ENCODE results near the gene SMAGP. TPM values are rescaled to one million over a fixed set of nuclear protein-coding genes. Genes with fewer than 3 reads are reported as not detected.

Gene SMAGP
- total and polyA plus RNA-seq, 2 of the 13 experiments (the other 11 are each of a cell fraction or from before 2014, with no cell fraction given), result 9.2 TPM

- FAIRE-seq (no peak), ATAC-seq (no peak), DNase-seq (ENCODE audit: low spot score) (no peak)
- BruUV-seq (replicated peaks), result no TSS peak
- Histone ChIP-seq H3K27ac (ENCODE audit: extremely low read length, insufficient read depth, low read length) (no peak overlapping the region), H3K9ac (ENCODE audit: insufficient read depth, low read depth, low read length) (no peak overlapping the region), H4K20me1 (ENCODE audit: insufficient read depth, low read length) (no peaks in the 10 kb centered on the region), H3K36me3 (replicated peaks in 1 of 2; ENCODE audit: control insufficient read depth in 1 of 2, insufficient read depth in 2 of 2, low read length in 2 of 2) (no peaks in the 10 kb centered on the region), H3K4me1 (ENCODE audit: insufficient read depth, low read length) (peaks cover 47% of the 10 kb centered on the region), H3K9me3 (ENCODE audit: low read length) (no peaks in the 10 kb centered on the region), H3K4me2 (ENCODE audit: low read depth, low read length) (no peak overlapping the region), H2AFZ (ENCODE audit: low read length) (no peak overlapping the region), H3K4me3 (replicated peaks in 1 of 3; ENCODE audit: insufficient read depth in 1 of 3, low read depth in 2 of 3, low read length in 3 of 3) (no peak overlapping the region), H3K27me3 (ENCODE audit: control insufficient read depth in 1 of 2, insufficient read depth in 2 of 2, low read length in 2 of 2) (peaks cover 0 to 4% of the 10 kb centered on the region in 2 experiments; a peak in 1 of 5 replicates), H3K79me2 (ENCODE audit: insufficient read depth, low read length) (no peaks in the 10 kb centered on the region)
- no peak for TF ChIP-seq SNAI1 (CRISPR knock-in tag; IDR thresholded peaks at IDR 0.05; ENCODE audit: borderline replicate concordance)
- TF ChIP-seq FOSL2 (CRISPR knock-in tag; IDR thresholded peaks at IDR 0.05), result 0 out of 2 replicates have a peak, but pooled peaks have one; percentile 9
- POLR2A ChIA-PET, result no interaction called here
- intact Hi-C loops (cut with micrococcal nuclease; ENCODE audit: unreplicated experiment), result no loop called here
- 59% methylated on average over 9 of the region's 9 CpGs for WGBS (ENCODE audit: low lambda C conversion rate)
- CTCF ChIA-PET (ENCODE audit: low intra/inter-chr PET ratio, low total read pairs), result no interaction called here
- in situ Hi-C loops (cut with HindIII; ENCODE audit: extremely low pct_ligation_motif_present, low pct_unique_long_range_greater_than_20kb), result no loop called here
Observed at GRCh38 chr12:51200806-51201205, 69.4 kb downstream of the SMAGP start.

- ChIA-PET POLR2A (interaction anchor here (0.8 to 1.7 kb wide), 2 partner anchors 18 to 28 kb away, joined by 4 to 5 read pairs; partner anchors contain the start of gene POU6F1), CTCF (ENCODE audit: low intra/inter-chr PET ratio, low total read pairs) (no interaction called here)
- FAIRE-seq (no peak), DNase-seq (ENCODE audit: low spot score) (no peak), ATAC-seq (0 out of 3 replicates have a peak, but pooled peaks have one; percentile 3)
- H2AFZ ChIP-seq (ENCODE audit: low read length), result no peak overlapping the region
- H4K20me1 ChIP-seq (ENCODE audit: insufficient read depth, low read length), result no peaks in the 10 kb centered on the region
- H3K36me3 ChIP-seq (replicated peaks in 1 of 2; ENCODE audit: control insufficient read depth in 1 of 2, insufficient read depth in 2 of 2, low read length in 2 of 2), result no peaks in the 10 kb centered on the region
- peaks cover 0 to 4% of the 10 kb centered on the region in 2 experiments; a peak in 1 of 5 replicates for H3K27me3 ChIP-seq (ENCODE audit: control insufficient read depth in 1 of 2, insufficient read depth in 2 of 2, low read length in 2 of 2)
- intact Hi-C loops (cut with micrococcal nuclease; ENCODE audit: unreplicated experiment) (no loop called here), in situ Hi-C loops (cut with HindIII; ENCODE audit: extremely low pct_ligation_motif_present, low pct_unique_long_range_greater_than_20kb) (no loop called here)
- H3K4me1 ChIP-seq (ENCODE audit: insufficient read depth, low read length), result peaks cover 47% of the 10 kb centered on the region
- H3K9me3 ChIP-seq (ENCODE audit: low read length), result no peaks in the 10 kb centered on the region
- TF ChIP-seq HNF4A (CRISPR knock-in tag; IDR thresholded peaks at IDR 0.05) (peak; percentile 39; the same call in 1 of the 2 replicates), ZSCAN21 (CRISPR knock-in tag; IDR thresholded peaks at IDR 0.05; ENCODE audit: borderline replicate concordance) (no peak)
- TF ChIP-seq, protein P1, sequence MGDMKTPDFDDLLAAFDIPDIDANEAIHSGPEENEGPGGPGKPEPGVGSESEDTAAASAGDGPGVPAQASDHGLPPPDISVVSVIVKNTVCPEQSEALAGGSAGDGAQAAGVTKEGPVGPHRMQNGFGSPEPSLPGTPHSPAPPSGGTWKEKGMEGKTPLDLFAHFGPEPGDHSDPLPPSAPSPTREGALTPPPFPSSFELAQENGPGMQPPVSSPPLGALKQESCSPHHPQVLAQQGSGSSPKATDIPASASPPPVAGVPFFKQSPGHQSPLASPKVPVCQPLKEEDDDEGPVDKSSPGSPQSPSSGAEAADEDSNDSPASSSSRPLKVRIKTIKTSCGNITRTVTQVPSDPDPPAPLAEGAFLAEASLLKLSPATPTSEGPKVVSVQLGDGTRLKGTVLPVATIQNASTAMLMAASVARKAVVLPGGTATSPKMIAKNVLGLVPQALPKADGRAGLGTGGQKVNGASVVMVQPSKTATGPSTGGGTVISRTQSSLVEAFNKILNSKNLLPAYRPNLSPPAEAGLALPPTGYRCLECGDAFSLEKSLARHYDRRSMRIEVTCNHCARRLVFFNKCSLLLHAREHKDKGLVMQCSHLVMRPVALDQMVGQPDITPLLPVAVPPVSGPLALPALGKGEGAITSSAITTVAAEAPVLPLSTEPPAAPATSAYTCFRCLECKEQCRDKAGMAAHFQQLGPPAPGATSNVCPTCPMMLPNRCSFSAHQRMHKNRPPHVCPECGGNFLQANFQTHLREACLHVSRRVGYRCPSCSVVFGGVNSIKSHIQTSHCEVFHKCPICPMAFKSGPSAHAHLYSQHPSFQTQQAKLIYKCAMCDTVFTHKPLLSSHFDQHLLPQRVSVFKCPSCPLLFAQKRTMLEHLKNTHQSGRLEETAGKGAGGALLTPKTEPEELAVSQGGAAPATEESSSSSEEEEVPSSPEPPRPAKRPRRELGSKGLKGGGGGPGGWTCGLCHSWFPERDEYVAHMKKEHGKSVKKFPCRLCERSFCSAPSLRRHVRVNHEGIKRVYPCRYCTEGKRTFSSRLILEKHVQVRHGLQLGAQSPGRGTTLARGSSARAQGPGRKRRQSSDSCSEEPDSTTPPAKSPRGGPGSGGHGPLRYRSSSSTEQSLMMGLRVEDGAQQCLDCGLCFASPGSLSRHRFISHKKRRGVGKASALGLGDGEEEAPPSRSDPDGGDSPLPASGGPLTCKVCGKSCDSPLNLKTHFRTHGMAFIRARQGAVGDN (CRISPR knock-in tag; IDR thresholded peaks at IDR 0.05), result no peak
- TF ChIP-seq, protein P2, sequence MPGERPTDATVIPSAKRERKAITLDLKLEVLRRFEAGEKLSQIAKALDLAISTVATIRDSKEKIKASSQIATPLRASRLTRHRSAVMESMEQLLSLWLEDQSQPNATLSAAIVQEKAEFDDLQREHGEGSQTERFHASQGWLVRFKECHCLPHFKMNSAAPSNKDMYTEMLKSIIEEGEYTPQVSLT (CRISPR knock-in tag; IDR thresholded peaks at IDR 0.05; ENCODE audit: borderline replicate concordance, low read depth), result no peak
- no peak overlapping the region for H3K9ac ChIP-seq (ENCODE audit: insufficient read depth, low read depth, low read length)
- no TSS peak for BruUV-seq (replicated peaks)
- H3K79me2 ChIP-seq (ENCODE audit: insufficient read depth, low read length), result no peaks in the 10 kb centered on the region
- H3K4me2 ChIP-seq (ENCODE audit: low read depth, low read length), result peak overlapping the region; percentile 77
- WGBS (ENCODE audit: low lambda C conversion rate), result 0% methylated on average over 3 of the region's 7 CpGs
- H3K27ac ChIP-seq (ENCODE audit: extremely low read length, insufficient read depth, low read length), result no peak overlapping the region
- H3K4me3 ChIP-seq (replicated peaks in 1 of 3; ENCODE audit: insufficient read depth in 1 of 3, low read depth in 2 of 3, low read length in 3 of 3), result no peak overlapping the region
Observed at GRCh38 chr12:51200156-51200555, 70.1 kb downstream of the SMAGP start.

Measured in HepG2 (cell line).